ENCODE data around the gene ARRDC5. TPM values are rescaled to one million over a fixed set of nuclear protein-coding genes. Genes with fewer than 3 reads are reported as not detected.
"Not testable (repeated sequence)": the region's sequence is repeated elsewhere in the genome, so short reads cannot be mapped to it uniquely, and the experiment has no call there.

The ARRDC5 gene
- 0.29 and 0.36 TPM in 2 replicates for total RNA-seq

DNA sequence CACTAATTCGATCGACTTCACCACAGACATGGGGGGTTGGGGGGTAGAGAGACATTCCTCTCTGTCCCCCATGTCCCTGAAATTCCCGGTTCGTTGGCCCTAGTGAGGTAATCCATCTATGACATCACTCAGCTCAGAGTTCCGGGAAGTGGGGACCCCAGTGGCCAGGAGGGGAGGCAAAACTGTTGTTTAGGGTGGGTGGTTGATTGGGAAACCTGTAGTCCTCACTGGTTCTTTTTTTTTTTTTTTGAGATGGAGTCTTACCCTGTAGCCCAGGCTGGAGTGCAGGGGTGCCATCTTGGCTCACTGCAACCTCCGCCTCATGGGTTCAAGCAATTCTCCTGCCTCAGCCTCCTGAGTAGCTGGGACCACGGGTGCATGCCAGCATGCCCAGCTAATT is at the start of gene ARRDC5:
Gene ARRDC5 (minus strand): TSS at position 101 of the 400 bp plus-strand sequence. CDS start 71 bp downstream, at position 30.
- no peak within 1 kb of the TSS for H2AFZ ChIP-seq (ENCODE audit: low read length)
- H3K79me2 ChIP-seq (ENCODE audit: insufficient read depth, low read length): no peaks in the 10 kb centered on the region
- DNase-seq (ENCODE audit: insufficient read length, low spot score, missing footprints): peak; percentile 82
- H3K27ac ChIP-seq (ENCODE audit: low read depth, low read length): no peak within 1 kb of the TSS
- H3K36me3 ChIP-seq (ENCODE audit: insufficient read depth, low read length): no peaks in the 10 kb centered on the region
- no peaks in the 10 kb centered on the region for H3K4me1 ChIP-seq (ENCODE audit: insufficient read depth, low read length)
- TF ChIP-seq CTCF (IDR thresholded peaks at IDR 0.05; ENCODE audit: extremely low read depth, low read depth, low read length): no peak
- H3K4me2 ChIP-seq (ENCODE audit: insufficient read depth, low read length): no peak within 1 kb of the TSS
- H3K4me3 ChIP-seq (ENCODE audit: insufficient read depth, low read length): no peak within 1 kb of the TSS
- H3K9me3 ChIP-seq (ENCODE audit: low read depth, low read length): no peaks in the 10 kb centered on the region
- no peaks in the 10 kb centered on the region for H4K20me1 ChIP-seq (ENCODE audit: insufficient read depth, low read length)
- no peaks in the 10 kb centered on the region for H3K27me3 ChIP-seq (ENCODE audit: insufficient read depth, low read length)

DNA sequence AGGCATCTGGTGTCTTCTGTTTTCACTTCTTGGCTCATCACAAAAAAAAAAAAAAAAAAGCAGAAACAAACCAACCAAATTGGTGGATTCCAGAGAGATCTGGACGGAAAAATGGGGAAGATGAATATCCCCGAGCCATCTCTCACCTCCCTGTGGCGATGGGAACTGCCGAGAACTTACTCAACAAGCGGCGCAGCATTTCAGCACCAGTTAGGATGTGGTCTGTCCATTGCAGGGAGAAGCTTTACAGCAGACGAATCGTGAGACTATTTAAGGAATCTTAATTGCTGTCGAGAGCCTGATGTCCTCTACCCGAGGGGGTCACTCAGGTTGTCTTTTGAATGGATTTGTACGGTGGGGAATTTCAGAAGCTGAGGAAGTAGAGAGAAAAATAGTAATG is 49.0 kb upstream of the ARRDC5 start:
- Histone ChIP-seq H3K79me2 (ENCODE audit: insufficient read depth, low read length) (no peaks in the 10 kb centered on the region), H2AFZ (ENCODE audit: low read length) (no peak overlapping the region), H3K4me2 (ENCODE audit: insufficient read depth, low read length) (no peak overlapping the region), H3K4me1 (ENCODE audit: insufficient read depth, low read length) (no peaks in the 10 kb centered on the region), H3K27me3 (ENCODE audit: insufficient read depth, low read length) (no peaks in the 10 kb centered on the region), H4K20me1 (ENCODE audit: insufficient read depth, low read length) (no peaks in the 10 kb centered on the region), H3K36me3 (ENCODE audit: insufficient read depth, low read length) (peaks cover 62% of the 10 kb centered on the region), H3K4me3 (ENCODE audit: insufficient read depth, low read length) (no peak overlapping the region), H3K27ac (ENCODE audit: low read depth, low read length) (no peak overlapping the region), H3K9me3 (ENCODE audit: low read depth, low read length) (no peaks in the 10 kb centered on the region)
- no peak for TF ChIP-seq CTCF (IDR thresholded peaks at IDR 0.05; ENCODE audit: extremely low read depth, low read depth, low read length)
- DNase-seq (ENCODE audit: insufficient read length, low spot score, missing footprints): no peak

GRCh38 chr19:4950650-4951049 is 48.0 kb upstream of the ARRDC5 start:
- not testable (repeated sequence) for DNase-seq (ENCODE audit: insufficient read length, low spot score, missing footprints); H3K4me1 ChIP-seq (ENCODE audit: insufficient read depth, low read length); H3K9me3 ChIP-seq (ENCODE audit: low read depth, low read length); H3K4me2 ChIP-seq (ENCODE audit: insufficient read depth, low read length); H3K27ac ChIP-seq (ENCODE audit: low read depth, low read length); H3K27me3 ChIP-seq (ENCODE audit: insufficient read depth, low read length); H4K20me1 ChIP-seq (ENCODE audit: insufficient read depth, low read length); H2AFZ ChIP-seq (ENCODE audit: low read length); H3K79me2 ChIP-seq (ENCODE audit: insufficient read depth, low read length); H3K4me3 ChIP-seq (ENCODE audit: insufficient read depth, low read length)
- H3K36me3 ChIP-seq (ENCODE audit: insufficient read depth, low read length): peaks cover 62% of the 10 kb centered on the region

GRCh38 chr19:4941638-4942169 is 39.0 kb upstream of the ARRDC5 start:
- H3K9me3 ChIP-seq (ENCODE audit: low read depth, low read length); H4K20me1 ChIP-seq (ENCODE audit: insufficient read depth, low read length); H3K4me2 ChIP-seq (ENCODE audit: insufficient read depth, low read length); H3K4me3 ChIP-seq (ENCODE audit: insufficient read depth, low read length); H3K4me1 ChIP-seq (ENCODE audit: insufficient read depth, low read length); H3K27ac ChIP-seq (ENCODE audit: low read depth, low read length); H3K27me3 ChIP-seq (ENCODE audit: insufficient read depth, low read length); H2AFZ ChIP-seq (ENCODE audit: low read length): not testable (repeated sequence)
- peak; percentile 3 for DNase-seq (ENCODE audit: insufficient read length, low spot score, missing footprints)
- H3K79me2 ChIP-seq (ENCODE audit: insufficient read depth, low read length): peaks cover 15% of the 10 kb centered on the region
- peaks cover 15% of the 10 kb centered on the region for H3K36me3 ChIP-seq (ENCODE audit: insufficient read depth, low read length)

DNA sequence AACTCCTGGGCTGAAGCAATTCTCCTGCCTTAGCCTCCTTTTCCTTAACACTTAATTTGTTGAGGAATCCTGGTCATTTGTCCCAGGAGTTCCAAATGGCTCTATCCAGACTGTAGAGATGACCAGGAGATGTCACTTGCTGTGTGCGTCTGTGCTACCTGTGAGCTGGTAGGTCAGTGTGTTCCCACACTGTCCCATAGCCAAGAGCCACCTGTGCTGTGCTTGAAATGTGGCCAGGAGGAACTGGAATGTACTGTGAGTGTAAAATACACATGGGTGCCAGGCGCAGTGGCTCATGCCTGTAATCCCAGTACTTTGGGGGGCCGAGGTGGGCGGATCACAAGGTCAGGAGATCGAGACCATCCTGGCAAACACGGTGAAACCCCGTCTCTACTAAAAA is 36.8 kb upstream of the ARRDC5 start:
- peaks cover 5% of the 10 kb centered on the region for H4K20me1 ChIP-seq (ENCODE audit: insufficient read depth, low read length)
- no peak overlapping the region for H3K4me3 ChIP-seq (ENCODE audit: insufficient read depth, low read length)
- no peak overlapping the region for H3K27ac ChIP-seq (ENCODE audit: low read depth, low read length)
- H3K4me1 ChIP-seq (ENCODE audit: insufficient read depth, low read length): no peaks in the 10 kb centered on the region
- no peaks in the 10 kb centered on the region for H3K9me3 ChIP-seq (ENCODE audit: low read depth, low read length)
- H3K36me3 ChIP-seq (ENCODE audit: insufficient read depth, low read length): peaks cover 17% of the 10 kb centered on the region
- no peaks in the 10 kb centered on the region for H3K27me3 ChIP-seq (ENCODE audit: insufficient read depth, low read length)
- TF ChIP-seq CTCF (IDR thresholded peaks at IDR 0.05; ENCODE audit: extremely low read depth, low read depth, low read length): no peak
- peak; percentile 3 for DNase-seq (ENCODE audit: insufficient read length, low spot score, missing footprints)
- no peak overlapping the region for H3K4me2 ChIP-seq (ENCODE audit: insufficient read depth, low read length)
- H2AFZ ChIP-seq (ENCODE audit: low read length): no peak overlapping the region
- H3K79me2 ChIP-seq (ENCODE audit: insufficient read depth, low read length): peaks cover 26% of the 10 kb centered on the region

DNA sequence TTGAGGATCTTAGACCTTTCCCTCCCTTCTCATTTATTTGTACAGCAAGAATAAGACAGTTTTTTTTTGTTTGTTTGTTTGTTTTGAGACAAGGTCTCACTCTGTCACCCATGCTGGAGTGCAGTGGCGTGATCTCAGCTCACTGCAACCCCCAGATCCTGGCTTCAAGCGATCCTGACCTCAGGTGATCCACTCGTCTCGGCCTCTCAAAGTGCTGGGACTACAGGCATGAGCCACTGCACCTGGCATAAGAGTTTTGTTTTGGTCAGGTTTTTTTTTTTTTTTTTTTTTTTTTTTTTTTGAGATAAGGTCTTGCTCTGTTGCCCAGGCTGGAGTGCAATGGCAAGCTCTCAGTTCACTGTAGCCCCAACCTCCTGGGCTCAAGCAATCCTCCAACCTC is 35.8 kb upstream of the ARRDC5 start:
- H2AFZ ChIP-seq (ENCODE audit: low read length); DNase-seq (ENCODE audit: insufficient read length, low spot score, missing footprints); H3K9me3 ChIP-seq (ENCODE audit: low read depth, low read length); H3K27me3 ChIP-seq (ENCODE audit: insufficient read depth, low read length); H3K27ac ChIP-seq (ENCODE audit: low read depth, low read length); H3K4me1 ChIP-seq (ENCODE audit: insufficient read depth, low read length); H4K20me1 ChIP-seq (ENCODE audit: insufficient read depth, low read length); H3K4me3 ChIP-seq (ENCODE audit: insufficient read depth, low read length); H3K4me2 ChIP-seq (ENCODE audit: insufficient read depth, low read length): not testable (repeated sequence)
- peaks cover 18% of the 10 kb centered on the region for H3K36me3 ChIP-seq (ENCODE audit: insufficient read depth, low read length)
- H3K79me2 ChIP-seq (ENCODE audit: insufficient read depth, low read length): peaks cover 32% of the 10 kb centered on the region

Measured in osteoblast (primary cell).